GM10266 (cell line): Measurements from ENCODE around the gene MYO1E.

Experiments used
- DNase-seq: peaks from one replicate; pipeline ENCODE4 v3.0.0; 2012; ENCODE audit errors: extremely low spot score
- TF ChIP-seq, protein P1 (sequence below): IDR thresholded peaks from 2 replicates; pipeline ENCODE4 v1.5.1; 2012; ENCODE audit warnings: mild to moderate bottlenecking, low read depth; ENCODE audit not compliant: control insufficient read depth, insufficient read depth; ENCODE audit errors: missing control alignments

The MYO1E gene

DNA sequence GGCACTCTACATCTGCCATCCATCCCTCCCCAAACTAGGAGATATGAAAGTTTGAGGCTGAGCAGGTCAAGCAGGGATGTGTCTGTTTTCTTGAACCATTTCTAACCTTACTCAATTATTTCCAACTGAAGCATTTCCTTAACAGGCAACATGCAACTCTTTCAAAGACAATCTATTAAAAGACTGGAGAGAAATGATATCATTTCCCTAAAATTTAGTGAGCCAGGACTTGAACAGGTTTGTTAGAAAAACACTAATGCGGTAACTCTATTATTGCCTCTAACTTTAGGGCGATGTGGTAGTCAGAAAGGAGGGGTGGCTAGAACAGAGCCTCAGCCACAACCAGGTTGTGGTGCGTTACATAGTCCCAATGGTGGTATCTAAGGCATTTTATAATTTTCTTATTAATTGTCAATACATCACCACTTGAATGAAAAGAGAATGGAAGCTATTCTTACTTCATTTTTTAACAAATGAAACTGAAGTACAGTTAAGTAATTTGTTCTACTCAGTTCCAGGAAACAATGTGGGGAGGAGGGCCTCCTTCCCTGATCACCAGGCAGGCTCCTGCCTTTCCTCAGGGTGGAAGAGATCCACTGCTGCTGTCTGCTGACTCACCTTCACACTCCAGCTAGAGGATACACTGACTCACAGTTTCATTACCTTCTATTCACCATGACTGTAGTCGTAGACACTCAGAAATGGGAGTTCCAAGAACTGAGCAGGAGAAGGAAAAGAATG lies 22.8 kb downstream of the MYO1E start:
- DNase-seq, result no peak
- TF ChIP-seq, protein P1, sequence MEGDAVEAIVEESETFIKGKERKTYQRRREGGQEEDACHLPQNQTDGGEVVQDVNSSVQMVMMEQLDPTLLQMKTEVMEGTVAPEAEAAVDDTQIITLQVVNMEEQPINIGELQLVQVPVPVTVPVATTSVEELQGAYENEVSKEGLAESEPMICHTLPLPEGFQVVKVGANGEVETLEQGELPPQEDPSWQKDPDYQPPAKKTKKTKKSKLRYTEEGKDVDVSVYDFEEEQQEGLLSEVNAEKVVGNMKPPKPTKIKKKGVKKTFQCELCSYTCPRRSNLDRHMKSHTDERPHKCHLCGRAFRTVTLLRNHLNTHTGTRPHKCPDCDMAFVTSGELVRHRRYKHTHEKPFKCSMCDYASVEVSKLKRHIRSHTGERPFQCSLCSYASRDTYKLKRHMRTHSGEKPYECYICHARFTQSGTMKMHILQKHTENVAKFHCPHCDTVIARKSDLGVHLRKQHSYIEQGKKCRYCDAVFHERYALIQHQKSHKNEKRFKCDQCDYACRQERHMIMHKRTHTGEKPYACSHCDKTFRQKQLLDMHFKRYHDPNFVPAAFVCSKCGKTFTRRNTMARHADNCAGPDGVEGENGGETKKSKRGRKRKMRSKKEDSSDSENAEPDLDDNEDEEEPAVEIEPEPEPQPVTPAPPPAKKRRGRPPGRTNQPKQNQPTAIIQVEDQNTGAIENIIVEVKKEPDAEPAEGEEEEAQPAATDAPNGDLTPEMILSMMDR, result no peak

DNA sequence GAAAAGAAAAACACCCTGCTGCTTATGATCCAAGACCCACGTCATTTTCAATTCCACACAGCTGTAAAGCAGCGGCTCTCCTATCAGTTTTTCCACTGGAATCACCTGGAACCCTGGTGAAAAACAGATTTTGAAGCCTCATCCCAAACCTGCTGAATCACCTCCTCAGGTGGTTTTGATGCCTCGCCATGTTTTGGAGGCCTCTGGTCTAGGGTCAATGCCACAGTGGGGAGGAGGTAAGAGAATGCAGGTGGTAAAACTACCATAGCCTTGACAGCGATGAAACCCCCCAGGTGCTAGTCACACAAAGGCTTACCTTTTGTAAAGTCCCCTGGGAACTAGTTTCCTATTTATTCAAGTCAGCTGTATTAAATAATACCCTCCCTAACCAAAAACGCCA lies 24.8 kb downstream of the MYO1E start:
- no peak for DNase-seq
- TF ChIP-seq, protein P1, result no peak

DNA sequence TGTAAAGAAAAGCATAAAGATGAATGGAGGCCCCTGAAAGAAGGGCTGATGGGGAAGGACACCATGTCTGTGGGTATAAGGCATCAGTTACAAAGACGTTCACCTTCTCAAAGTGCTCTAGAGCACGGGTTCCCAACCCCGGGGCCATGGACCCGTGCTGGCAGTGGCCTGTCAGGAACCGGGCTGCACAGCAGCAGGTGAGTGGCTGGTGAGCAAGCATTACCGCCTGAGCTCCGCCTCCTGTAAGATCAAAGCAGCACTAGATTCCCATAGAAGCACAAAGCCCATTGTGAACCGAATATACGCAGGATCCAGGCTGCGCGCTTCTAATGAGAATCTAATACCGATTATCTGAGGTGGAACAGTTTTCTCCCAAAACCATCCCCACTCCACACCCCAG lies 25.7 kb downstream of the MYO1E start:
- DNase-seq, result no peak
- TF ChIP-seq, protein P1, result no peak

DNA sequence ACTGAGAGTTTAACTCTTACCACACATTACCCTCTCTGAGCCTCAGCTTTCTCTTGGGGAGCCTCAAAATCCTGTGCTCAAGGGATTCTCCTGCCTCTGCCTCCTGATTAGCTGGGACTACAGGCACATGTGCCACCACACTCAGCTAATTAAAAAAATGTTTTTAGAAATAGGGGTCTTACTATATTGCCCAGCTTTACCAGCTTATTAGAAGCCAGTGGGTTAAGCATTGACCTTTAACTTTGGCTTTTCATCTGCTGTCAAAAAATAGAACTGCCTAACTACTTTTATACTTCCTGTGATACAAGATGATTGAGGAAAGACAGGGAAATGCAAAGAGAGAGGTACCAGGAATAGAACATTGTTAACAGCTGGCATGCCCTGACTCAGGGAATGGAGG lies 27.3 kb downstream of the MYO1E start:
- no peak for DNase-seq
- TF ChIP-seq, protein P1, result no peak

DNA sequence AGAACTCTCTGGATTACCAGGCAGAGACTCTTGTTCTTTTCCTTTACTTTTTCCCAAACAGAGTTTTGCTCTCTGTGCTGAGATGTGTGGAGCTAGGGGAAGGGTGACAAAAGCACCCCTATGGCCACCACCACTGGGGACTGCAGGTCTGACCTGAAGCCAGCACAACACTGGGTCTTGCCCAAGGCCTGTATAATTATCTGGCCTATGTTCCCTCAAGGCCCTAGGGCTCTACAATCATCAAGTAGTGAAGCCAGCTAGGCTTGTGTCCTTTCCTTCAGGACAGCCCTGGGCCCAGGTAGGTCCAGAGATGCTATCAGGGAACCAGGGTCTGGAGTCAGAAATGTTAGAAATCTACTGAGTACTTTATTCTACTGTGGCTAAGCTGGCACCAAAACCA lies 28.4 kb downstream of the MYO1E start:
- TF ChIP-seq, protein P1, result no peak
- DNase-seq, result no peak

DNA sequence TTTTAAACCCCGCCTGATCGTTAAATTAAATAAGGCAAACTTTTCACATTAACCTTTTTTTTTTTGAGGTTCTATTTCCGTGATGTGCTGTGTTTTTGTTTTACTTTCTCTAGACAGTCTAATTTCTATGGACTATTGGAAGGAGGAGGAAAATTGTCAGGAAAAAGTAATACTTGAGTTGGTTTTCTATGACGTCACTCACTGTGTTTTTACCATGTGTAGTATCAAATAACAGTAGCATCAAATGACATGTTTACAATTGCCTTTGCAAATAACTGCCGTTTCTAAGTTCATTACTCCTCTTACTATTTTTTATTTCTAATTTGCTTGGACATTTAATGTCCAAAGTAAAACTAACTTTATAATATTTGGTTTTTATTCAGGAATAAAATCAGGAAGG lies 32.3 kb downstream of the MYO1E start:
- TF ChIP-seq, protein P1, result no peak

DNA sequence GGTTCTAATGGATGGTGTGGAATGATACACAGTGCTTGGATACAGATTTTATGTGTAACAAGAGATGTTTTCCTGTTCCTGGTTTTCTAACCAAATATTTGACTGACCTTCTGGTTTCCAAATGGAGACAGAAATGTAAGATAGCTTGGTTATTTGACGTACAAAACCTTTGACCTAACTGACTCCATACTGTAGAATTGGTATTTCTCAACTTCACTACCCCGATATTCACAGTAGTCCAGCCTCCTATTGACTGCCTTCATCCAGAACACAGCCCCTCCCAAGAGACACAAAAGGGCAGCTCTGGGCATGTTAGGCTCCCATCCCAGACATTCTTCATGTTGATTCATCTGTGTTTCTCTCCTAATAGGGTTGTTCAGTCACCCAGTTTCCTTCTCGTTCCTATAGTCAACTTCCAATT lies 33.4 kb downstream of the MYO1E start:
- no peak for DNase-seq
- TF ChIP-seq, protein P1, result no peak

More for the DNA sequence above, 32.3 kb downstream of the MYO1E start:
- DNase-seq, result no peak
